SU-DHL-6 (cell line): ENCODE data around the gene KCNE2.

ENCODE experiments used
- CTCF ChIP-seq: fragments of 200-600 bp; sonication (generic); IDR thresholded peaks from one replicate; pipeline ENCODE4 v1.5.1; 2017; ENCODE audit warnings: antibody characterized with exemption, mild to moderate bottlenecking, low read length, moderate library complexity; ENCODE audit not compliant: insufficient read depth, poor library complexity, severe bottlenecking
- EZH2phosphoT487 ChIP-seq: fragments of 200-600 bp; sonication (generic), shearing (Covaris generic); conservative IDR thresholded peaks from 2 replicates; pipeline ENCODE4 v1.6.1; 2018; ENCODE audit warnings: mild to moderate bottlenecking, antibody characterized with exemption, low read length, moderate library complexity, mixed read lengths

GRCh38 chr21:34345091-34345871, 18.5 kb upstream of the KCNE2 start:
- TF ChIP-seq CTCF (no peak), EZH2phosphoT487 (no peak)
